Measurements from ENCODE around the gene DNAJB14. TPM values are rescaled to one million over a fixed set of nuclear protein-coding genes. Genes with fewer than 3 reads are reported as not detected.

DNAJB14 gene
- total RNA-seq, 2 donors from 2014 or later = 35.6 to 45.2 TPM

DNA sequence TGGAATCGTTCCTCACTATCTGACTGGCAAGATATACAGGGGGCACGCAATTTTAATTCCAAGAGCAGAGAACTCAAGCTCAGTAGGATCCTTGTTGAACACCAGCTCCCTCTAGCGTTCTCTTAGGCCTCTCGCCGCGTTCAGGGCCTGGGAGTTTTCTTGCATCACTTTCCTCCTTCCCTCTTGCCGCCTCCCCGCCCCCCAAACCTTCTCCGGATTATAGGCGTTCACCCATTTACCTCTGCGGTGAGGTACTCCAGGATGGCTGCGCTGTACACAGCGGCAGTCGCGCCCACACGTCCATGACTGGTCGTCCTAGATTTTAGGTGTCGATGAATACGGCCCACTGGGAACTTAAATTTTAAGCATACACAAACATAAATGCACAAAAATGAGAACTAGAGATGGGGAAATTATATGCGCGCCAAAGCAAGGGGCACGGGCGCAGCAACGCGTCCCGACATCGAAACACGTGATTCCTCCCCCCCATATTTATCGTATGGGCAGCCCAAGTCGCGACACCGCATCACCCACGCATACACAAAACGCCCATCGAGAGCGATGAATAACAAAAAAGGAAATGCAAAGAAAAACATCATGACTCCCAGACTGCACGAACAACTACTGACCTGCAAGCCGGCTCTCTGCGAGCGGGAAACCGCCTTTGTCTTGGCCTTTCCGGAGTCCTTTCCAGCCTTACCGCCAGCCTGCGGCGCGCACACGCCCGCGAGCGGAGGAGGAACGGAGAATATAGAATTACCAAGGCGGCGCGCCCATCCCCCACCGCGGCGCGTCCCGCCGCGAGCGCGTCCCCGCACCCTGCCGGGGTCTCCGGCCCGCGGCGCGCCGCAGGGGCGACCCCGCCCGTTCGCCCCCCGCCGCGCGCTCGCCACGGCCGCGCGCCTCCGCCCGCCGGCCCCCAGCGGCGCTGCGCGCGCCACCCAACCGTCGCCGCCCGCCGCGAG, 2.9 kb upstream of the DNAJB14 start:
- intact Hi-C loops (cut with DNase I) = loop anchor here in 1 of 2 donors (10.0 kb wide), 2 partner anchors 55 to 865 kb away; partner anchors contain the start of genes ADH5 and LAMTOR3

GRCh38 chr4:99947608-99948007, 1.2 kb upstream of the DNAJB14 start:
- intact Hi-C loops (cut with DNase I) = loop anchor here in 1 of 2 donors (10.0 kb wide), 2 partner anchors 53 to 863 kb away; partner anchors contain the start of genes ADH5 and LAMTOR3
- no peak for DNase-seq (ENCODE audit: low spot score)

More for the DNA sequence above, 2.9 kb upstream of the DNAJB14 start:
- DNase-seq (ENCODE audit: low spot score) = peak; percentile 95

DNA sequence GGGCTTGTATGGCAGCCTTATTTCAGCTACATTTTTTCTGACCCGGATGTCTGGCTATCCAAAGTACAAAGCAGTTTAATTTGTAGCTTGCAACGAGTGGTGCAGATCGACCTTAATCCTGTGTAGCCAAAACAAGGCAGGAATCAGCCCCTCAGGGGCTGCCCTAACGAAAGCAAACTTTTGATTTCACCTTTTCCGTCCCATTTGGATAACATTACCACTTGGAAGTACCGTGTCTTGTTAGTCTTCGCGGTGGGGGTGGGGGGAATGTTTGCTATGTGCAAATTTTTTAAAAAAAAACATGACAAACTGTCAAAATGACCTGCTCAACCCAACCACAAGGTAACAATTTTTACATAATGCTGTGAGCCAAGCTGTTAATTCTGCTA, 766 bp upstream of the DNAJB14 start:
- no peak for DNase-seq (ENCODE audit: low spot score)
- intact Hi-C loops (cut with DNase I) = loop anchor here in 1 of 2 donors (10.0 kb wide), 2 partner anchors 52 to 862 kb away; partner anchors contain the start of genes ADH5 and LAMTOR3

DNA sequence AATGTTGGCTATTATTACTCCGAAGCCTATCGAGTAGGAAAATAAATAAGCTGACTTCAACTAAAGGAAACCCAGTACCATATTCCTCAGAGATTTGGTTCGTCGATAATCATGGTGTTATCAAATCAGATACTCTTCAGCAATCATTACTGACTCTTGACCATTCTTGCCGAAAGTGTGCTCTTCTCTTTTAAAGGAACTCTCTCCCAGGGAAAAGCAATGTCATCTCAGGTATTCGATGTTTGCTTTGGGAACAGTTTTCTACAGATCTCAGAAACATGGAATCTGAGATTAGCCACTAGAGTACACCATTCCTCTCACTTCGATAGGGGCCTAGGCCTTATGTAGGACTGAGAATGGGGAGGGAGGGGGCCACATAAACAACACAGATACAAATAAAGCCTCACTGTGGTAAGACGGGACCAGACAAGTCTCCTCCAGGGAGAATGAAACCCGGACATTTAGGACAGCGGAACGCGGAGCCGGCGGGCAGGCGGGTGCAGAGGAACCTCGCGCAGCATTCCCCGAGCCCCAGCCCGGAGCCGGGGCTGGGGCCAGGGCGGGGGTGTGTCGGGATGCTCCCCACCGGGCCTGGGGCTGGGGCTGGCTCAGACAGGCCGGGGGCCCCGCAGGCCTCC, 581 bp downstream of the DNAJB14 start:
- intact Hi-C loops (cut with DNase I) = loop anchor here in 1 of 2 donors (10.0 kb wide), 2 partner anchors 51 to 861 kb away; partner anchors contain the start of genes ADH5 and LAMTOR3
- DNase-seq (ENCODE audit: low spot score) = no peak

GRCh38 chr4:99943904-99944437, 2.4 kb downstream of the DNAJB14 start:
- no peak for DNase-seq (ENCODE audit: low spot score)
- intact Hi-C loops (cut with DNase I) = loop anchor here in 1 of 2 donors (10.0 kb wide), 2 partner anchors 49 to 859 kb away; partner anchors contain the start of genes ADH5 and LAMTOR3

DNA sequence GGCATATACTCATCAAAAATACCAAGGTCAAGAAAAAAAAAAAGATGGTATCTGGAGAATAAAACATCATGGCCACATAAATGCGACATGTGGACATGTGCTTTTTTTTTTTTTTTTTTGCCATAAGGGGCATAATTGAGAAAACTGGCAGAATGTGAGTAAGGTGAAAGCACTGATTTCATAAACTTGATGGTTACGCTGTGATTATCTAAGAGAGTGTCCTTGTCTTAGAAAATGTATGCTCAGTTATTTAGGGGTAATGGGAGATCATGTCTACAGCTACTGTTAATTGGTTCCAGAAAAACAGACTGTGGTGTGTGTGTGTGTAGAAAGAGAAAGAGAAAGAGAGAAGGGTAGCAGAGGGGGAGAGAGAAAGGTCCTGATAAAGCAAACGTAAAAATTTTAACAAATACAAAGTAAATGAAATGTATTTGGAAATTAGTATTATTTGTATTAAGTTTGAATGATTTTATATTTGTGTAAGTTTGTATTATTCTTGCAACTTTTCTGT, 8.1 kb downstream of the DNAJB14 start:
- no peak for DNase-seq (ENCODE audit: low spot score)
- intact Hi-C loops (cut with DNase I) = no loop called here

- no peak for DNase-seq (ENCODE audit: low spot score)
- intact Hi-C loops (cut with DNase I) = no loop called here
These were observed 11.5 kb downstream of the DNAJB14 start for GRCh38 chr4:99934891-99935290.

DNA sequence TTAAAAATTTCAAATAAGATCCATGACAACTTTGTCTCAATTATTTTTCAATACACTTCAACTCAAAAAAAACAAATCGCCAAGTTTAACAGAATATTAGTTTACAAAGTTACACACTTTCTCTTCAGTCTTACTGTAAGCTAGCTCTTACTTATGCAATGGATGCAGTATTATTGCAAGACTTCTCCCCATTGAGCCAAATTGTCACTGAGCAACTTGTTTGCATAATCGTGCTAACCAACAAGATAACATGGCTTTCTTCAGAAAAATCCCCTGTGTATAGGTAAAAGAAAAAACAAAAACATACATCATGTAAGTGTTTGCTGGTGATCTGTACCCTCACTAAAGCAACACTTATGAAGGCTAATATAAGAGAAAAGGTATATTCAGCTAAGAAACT, 18.9 kb downstream of the DNAJB14 start:
- DNase-seq (ENCODE audit: low spot score) = no peak
- intact Hi-C loops (cut with DNase I) = no loop called here

GRCh38 chr4:99921174-99921573, 25.2 kb downstream of the DNAJB14 start:
- intact Hi-C loops (cut with DNase I) = no loop called here
- no peak for DNase-seq (ENCODE audit: low spot score)

GRCh38 chr4:99918656-99919055, 27.8 kb downstream of the DNAJB14 start:
- DNase-seq (ENCODE audit: low spot score) = no peak
- intact Hi-C loops (cut with DNase I) = no loop called here

DNA sequence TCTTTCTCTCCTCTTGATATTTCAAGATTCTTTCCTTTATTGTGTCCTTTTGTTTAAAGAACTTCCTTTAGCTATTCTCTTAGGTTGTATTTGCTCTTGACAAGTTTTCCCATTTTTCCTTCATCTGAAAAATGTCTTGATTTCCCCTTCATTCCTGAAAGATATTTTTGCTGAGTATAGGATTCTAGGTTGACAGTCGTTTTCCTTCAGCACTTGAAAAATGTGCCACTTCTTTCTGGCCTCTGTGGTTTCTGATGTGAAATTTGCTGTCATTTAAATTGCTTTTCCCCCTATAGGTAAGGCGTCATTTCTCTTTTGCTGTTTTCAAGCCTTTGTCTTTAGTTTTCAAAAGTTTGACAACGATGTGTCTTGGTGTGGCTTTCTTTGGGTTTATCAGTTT, 28.8 kb downstream of the DNAJB14 start:
- no peak for DNase-seq (ENCODE audit: low spot score)
- intact Hi-C loops (cut with DNase I) = no loop called here

DNA sequence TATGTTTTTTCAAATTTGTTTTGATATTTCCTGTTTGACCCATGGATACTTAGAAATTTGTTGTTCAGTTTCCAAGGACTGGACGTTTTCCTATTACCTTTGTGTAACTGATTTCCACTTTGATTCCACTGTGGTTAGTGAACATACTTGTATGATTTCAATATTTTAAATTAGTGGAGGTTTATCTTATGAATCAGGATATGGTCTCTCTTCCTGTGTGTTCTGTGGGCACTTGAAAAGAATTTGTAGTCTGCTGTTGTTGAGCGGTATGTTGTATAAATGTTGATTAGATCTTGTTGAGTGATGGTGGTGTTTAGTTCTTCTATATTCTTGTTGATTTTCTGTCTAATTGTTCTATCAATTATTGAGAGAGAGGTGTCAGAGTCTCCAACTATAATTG, 31.0 kb downstream of the DNAJB14 start:
- DNase-seq (ENCODE audit: low spot score) = no peak
- intact Hi-C loops (cut with DNase I) = no loop called here

DNA sequence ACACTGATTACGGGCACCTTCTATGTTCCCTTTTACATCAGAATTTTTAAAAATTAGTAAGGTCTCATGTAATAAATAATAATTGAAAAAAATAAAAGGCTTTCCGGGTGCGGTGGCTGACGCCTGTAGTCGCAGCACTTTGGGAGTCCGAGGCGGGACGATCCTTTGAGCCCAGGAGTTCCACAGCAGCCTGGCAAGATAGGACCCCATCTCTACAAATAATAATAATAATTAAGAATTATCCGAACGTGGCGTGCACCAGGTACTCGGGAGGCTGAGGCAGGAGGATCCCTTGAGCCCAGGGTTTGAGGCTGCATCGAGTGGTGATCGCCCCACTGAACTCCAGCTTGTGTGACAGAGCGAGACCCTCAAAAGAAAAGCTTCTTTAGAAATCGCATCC, 51.4 kb downstream of the DNAJB14 start:
- peak; percentile 32 for DNase-seq (ENCODE audit: low spot score)
- intact Hi-C loops (cut with DNase I) = loop anchor here in 1 of 2 donors (10.0 kb wide), 1 partner anchor 50 kb away; the partner anchor contains the start of gene DNAJB14

DNA sequence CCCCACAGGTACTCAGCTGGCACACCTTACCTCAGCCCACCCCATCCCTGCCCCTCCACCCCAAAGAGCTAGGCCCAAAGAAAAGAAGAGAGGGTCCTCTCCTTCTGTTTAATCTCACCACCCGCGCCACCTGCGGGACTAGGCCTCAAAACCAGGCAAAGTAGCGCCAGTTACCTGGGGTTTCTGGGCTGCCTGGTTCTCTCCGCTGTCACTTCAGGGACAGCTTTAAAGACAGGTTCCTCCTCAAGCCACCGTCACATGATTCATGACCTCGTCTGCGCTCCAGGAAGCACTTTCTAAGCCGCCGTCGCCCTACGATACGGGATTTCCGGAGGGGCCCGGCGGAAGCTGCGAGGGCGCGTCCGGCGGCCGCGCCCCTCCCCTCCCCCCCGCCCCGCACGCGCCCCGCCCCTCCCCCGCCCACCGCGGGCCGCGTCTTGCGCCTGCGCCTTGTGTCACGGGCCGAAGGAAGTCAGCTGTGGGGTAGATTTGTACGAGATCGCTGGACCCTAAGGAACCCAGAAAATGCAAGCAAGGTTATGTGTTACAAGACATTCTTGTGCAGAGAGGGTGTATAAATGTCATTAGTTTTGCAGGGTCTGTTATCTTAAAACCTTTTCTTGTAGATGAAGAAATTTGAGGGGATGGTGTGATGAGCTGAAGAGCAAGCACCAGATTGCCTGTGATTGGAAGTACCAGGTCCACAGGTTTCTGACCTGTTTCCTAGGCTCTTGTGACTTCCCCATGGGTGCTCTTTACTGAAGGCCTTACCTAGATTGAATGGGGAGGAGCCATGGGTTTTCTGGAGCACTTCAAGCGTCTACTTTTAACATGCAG, 52.0 kb downstream of the DNAJB14 start, which contains the start of gene LAMTOR3:
LAMTOR3 (minus strand) TSS at position 267 of the 837 bp plus-strand sequence. CDS start 464 bp downstream, outside the sequence.
- peak; percentile 97 for DNase-seq (ENCODE audit: low spot score)
- intact Hi-C loops (cut with DNase I) = loop anchor here in 1 of 2 donors (10.0 kb wide), 1 partner anchor 50 kb away; the partner anchor contains the start of gene DNAJB14

DNA sequence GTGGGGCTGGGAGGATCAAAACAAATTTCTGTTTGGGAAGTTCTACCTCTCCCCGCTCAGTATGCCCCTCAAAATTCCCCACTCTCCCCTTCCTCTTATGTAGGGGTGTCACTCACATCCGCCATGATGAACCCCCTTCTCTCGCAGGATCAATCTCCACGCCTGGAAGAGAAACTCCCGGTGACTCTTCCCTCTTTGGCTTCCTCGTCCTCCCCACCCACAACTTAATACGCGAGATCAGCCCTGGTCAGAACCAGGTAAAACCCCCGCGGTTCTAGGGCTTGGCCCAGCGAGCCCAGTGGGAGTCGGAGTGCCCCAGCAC, 52.6 kb downstream of the DNAJB14 start:
- DNase-seq (ENCODE audit: low spot score) = no peak
- intact Hi-C loops (cut with DNase I) = loop anchor here in 1 of 2 donors (10.0 kb wide), 1 partner anchor 51 kb away; the partner anchor contains the start of gene DNAJB14

- no peak for DNase-seq (ENCODE audit: low spot score)
- intact Hi-C loops (cut with DNase I) = loop anchor here in 1 of 2 donors (10.0 kb wide), 1 partner anchor 52 kb away; the partner anchor contains the start of gene DNAJB14
These were observed 53.4 kb downstream of the DNAJB14 start for GRCh38 chr4:99893029-99893428.

- no peak for DNase-seq (ENCODE audit: low spot score)
- intact Hi-C loops (cut with DNase I) = loop anchor here in 1 of 2 donors (10.0 kb wide), 1 partner anchor 53 kb away; the partner anchor contains the start of gene DNAJB14
These were observed 55.1 kb downstream of the DNAJB14 start for GRCh38 chr4:99891351-99891750.

DNA sequence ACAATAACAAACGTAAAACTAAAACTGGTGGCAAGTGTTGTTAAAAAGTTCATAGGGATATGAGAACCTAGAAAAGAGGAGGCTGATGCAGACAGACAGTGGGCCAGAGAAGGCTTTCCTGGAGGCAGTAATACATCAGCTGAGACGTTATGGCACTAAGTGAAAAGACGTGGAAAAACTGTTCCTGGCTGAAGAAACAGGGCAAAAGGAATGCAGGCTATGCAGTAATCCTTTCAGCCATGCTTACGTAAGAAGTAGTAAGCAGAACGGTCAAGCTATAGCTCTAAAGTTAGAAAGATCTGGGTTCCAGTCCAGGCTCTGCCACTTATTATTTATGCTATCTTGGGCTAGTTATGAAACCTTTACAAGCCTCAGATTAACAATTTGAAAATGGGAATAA, 58.6 kb downstream of the DNAJB14 start:
- DNase-seq (ENCODE audit: low spot score) = no peak
- intact Hi-C loops (cut with DNase I) = no loop called here
